GM20000 (cell line): ENCODE data around the gene ATXN7L1.
"Not testable (repeated sequence)": the region's sequence is repeated elsewhere in the genome, so short reads cannot be mapped to it uniquely, and the experiment has no call there.

Source experiments
- DNase-seq: peaks from one replicate; pipeline ENCODE4 v3.0.0; 2012; ENCODE audit warnings: low spot score
- CTCF ChIP-seq: IDR thresholded peaks from 2 replicates; pipeline ENCODE4 v1.5.1; 2012; ENCODE audit warnings: mild to moderate bottlenecking, control low read depth; ENCODE audit errors: extremely low read depth, missing control alignments

Gene ATXN7L1

GRCh38 chr7:105600720-105601550 is 275.5 kb downstream of the ATXN7L1 start:
- no peak for TF ChIP-seq CTCF

DNA sequence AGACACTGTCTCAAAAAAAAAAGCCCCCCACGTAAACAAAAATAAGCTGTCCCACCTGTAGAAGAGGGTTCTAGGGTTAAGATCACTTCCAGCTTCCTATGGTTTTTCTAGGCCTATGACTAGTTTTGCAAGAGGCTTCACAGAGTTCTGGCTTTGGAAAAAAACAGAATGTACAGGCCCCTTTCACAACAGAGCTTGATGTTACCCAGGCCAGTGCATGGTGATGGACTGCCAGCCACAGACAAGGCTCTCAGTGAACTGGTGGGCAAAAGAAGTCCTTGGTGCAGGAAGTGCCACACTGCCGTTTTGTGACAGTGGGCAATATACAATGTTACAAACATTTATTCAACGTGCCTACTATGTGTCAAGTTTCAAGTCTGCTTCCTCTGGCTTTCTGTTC is 276.8 kb downstream of the ATXN7L1 start:
- TF ChIP-seq CTCF, result no peak
- DNase-seq, result no peak

More at GRCh38 chr7:105600720-105601550, 275.5 kb downstream of the ATXN7L1 start:
- no peak for DNase-seq

- not testable (repeated sequence) for DNase-seq
Measured at GRCh38 chr7:105599080-105599479, 277.3 kb downstream of the ATXN7L1 start.

- no peak for DNase-seq
- TF ChIP-seq CTCF, result no peak
Measured at GRCh38 chr7:105596866-105597265, 279.5 kb downstream of the ATXN7L1 start.

- no peak for TF ChIP-seq CTCF
- DNase-seq, result no peak
Measured at GRCh38 chr7:105594034-105594433, 282.4 kb downstream of the ATXN7L1 start.

GRCh38 chr7:105591522-105591921 is 284.9 kb downstream of the ATXN7L1 start:
- TF ChIP-seq CTCF, result no peak
- DNase-seq, result no peak

GRCh38 chr7:105590793-105591192 is 285.6 kb downstream of the ATXN7L1 start:
- no peak for DNase-seq
- TF ChIP-seq CTCF, result no peak
